HG03103 (cell line): Measurements from ENCODE around the gene BCL10.
A peak's percentile ranks its signal among the peaks of the same experiment; 100 is the strongest.

ENCODE experiments used
- ATAC-seq: cut with Tn5 transposase; IDR thresholded peaks from one replicate; pipeline ENCODE4 v1.9.1; 2021; ENCODE audit warnings: low read depth; ENCODE audit not compliant: unreplicated experiment

Gene BCL10

DNA sequence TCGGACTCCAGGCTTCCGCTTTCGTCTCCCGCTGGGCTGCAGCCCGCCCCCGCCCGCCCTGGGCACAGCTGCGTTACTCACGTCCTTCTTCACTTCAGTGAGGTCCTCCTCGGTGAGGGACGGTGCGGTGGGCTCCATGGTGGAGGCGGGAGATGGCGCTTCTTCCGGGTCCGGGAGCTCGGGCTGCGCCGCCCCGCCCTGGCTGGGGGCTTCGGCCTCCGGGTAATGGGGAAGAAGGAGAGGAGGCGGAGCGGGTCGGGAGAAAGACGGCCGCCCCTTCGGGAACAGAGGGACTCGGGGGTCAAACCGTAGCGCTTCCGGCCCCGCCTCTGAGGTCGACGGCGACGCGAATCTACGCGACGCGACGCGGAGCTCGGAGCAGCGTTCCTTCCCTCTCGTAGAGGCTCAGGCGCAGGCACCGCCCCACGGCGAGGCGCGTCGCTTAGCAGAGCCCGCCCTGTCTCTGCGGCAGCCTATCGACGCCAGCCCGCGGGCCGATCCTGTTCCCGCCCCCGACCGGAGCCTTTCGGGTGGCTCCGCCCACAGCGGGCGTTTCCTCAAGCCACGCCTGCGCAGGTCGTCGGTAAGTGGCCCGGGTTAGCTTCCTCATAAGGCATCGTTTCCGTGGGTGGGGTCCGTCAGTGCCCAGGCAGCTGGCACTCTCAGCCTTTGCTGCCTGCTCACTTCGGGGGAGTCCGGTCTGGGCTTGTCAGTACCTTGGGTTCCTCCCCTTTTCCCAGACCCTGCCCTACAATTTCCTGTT lies at the start of gene BCL10:
BCL10 (minus strand) TSS at position 418 of the 763 bp plus-strand sequence; CDS start at position 138, 280 bp downstream.
- ATAC-seq: peak; percentile 94

DNA sequence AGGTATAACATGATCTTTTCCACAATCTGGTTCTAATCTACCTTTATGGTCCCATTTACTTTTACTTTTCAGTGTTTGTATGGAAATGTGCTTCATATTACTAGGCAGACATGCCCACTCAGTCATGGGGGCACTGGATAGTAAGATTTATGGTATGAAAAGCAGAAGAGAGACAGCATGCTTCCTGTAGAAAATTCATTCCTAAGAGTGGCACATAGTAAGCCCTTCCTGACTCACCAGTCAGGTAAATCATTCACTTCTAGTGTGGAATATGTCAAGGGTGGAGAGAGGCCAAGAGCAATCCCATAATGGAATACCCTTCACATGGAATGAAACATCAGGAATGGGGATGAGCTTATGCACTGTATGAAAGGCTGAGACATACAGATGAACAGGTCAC lies 49.5 kb upstream of the BCL10 start:
- ATAC-seq: no peak

DNA sequence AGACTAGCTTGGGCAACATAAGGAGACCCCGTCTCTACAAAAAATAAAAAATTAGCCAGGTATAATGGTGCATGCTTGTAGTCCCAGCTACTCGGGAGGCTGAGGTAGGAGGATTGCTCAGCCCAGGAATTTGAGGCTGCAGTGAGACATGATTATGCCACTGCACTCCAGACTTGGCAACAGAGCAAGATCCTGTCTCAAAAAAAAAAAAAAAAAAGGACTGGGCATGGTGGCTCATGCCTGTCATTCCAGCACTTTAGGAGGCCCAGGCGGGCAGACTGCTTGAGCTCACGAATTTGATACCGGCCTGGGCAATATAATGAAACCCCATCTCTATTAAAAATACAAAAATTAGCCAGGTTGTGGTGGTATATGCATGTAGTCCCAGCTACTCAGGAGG lies 47.3 kb upstream of the BCL10 start:
- no peak for ATAC-seq

DNA sequence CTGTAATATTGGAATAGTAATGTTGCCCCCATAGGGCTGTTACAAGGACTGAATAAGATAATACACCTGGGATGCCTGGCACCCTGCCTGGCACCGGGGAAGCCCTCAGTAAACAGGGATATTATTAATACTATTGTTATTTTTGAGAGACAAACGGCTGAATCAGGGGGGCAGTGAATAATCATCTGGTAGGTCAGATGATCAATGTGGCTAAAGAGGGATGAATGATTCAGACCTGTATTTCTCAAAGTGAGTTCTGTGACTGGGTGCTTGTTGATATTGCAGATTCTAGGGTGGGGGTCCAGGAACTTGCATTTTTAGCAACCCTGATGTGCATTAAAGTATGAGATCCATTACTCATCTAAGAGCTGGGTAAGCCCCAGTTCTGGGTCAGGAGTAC lies 46.2 kb upstream of the BCL10 start:
- ATAC-seq: no peak

DNA sequence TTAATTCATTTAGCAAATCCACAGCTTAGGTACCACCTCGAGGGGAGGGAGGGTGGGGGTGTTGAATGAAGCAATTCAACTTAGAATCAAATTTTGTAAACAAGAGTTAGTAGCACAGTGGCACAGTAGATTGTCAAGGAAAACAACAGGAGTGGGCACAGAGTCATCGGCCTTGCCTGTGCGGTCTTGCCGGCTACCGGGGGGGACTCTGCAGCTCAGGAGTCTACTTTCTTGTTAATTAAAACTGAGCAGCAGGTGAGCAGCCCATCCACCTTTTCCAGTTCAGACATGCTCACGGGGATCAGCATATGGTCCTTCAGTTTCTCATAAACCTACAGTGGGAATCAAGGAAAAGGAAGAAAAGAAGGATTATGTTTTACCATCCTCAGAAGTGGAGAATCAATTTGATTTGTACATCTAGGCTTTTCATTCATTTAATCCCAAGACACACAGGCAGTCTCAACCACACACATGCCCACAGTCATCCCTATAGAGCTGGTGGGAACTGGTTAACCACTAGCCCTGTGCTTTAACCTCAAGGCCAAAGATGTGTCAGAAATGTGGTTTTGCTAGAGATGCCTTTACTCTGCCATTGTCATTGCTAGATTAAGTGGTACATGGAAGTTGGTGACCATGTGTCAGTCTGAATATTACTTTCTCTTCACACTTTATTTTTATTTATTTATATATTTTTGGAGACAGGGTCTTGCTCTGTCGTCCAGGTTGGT lies 45.0 kb upstream of the BCL10 start:
- no peak for ATAC-seq

DNA sequence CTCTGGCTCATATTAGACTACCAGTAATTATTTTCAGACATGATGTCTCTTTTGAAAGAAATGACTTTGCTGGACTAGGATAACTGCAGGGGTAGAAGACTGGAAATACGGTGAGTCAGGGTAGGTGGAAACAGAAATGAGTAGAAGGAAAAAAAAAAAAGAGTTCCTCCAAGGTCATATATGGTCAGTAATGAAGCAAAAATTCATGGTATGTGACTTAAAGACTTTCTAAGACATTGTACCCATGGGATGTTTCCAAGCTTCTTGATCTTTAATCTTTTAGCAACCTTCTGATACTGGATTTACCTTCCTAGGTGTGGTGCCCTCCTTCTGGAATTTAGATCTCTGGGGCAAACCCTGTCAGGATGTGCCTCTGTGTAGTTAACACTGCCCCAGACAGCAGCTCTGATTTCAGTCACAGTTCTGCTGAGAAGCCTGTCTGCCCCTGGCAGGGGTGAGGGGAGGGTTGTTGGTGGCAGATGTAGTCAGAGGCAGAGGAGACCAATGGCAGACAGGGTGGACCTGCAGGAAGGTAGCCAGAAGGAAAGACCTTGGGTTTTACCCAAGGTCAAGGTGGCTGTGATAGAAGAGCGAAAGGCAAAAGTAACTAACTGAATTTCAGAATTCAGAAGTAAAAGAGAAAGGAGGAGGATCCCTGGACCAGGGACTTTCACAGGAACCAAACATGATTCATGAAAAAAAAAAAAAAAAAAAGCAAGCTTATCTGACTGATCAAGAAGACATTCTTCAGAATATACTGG lies 44.1 kb upstream of the BCL10 start:
- no peak for ATAC-seq

DNA sequence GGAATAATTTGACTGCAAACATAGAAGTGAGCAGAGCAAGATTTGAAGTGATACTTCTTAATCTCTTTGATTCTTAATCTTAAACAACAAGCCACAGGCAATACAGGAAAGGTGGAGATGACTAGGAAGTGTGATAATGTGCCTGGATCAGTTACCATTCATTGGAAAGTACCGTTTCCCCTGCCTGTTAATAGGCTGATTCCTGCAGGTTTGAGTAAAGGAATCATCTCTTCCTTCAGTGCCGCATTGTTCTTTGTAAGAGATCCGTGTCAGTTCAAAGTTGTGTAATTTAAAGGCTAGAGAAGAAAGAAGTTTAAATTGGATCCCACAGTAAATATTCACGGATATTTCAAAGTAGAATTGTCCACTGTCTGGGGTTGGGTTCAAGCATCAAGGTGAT lies 43.5 kb upstream of the BCL10 start:
- ATAC-seq: no peak

DNA sequence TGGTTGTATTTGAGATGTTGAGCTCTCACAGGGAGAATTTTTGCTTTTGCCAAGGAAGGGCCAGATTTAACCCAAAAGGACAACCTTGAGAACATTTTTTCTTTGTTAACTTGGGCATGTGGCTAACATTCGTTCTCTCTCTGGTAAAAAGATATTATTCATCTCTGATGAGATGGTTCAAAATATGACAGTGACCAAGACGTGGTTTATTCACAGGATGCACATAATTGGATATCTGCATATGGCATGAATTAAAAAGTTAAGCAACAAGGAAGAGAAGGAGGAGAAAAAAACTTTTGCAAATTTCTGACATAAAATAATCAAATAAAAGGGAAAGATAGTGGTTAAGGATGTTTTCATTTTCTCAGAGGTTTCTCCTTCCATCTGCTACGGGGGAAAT lies 43.1 kb upstream of the BCL10 start:
- ATAC-seq: no peak

DNA sequence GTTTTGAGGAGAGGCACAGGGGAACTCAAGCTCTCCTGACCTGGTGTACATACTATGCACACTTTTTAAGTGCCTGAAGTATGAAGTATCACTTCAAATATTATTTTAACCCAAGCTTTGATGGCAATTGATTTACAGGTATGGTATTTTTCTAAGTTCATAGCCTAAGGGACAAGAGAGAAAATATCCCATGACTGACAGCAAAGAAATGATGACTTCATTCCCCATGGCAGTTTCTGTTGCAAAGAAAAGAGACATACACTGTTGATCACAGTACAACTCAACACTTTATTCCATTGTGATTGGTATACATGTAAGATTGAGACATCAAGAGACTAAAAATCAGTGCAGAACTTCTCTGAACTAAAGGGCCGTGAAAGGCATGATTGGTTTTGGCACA lies 41.8 kb upstream of the BCL10 start:
- no peak for ATAC-seq

DNA sequence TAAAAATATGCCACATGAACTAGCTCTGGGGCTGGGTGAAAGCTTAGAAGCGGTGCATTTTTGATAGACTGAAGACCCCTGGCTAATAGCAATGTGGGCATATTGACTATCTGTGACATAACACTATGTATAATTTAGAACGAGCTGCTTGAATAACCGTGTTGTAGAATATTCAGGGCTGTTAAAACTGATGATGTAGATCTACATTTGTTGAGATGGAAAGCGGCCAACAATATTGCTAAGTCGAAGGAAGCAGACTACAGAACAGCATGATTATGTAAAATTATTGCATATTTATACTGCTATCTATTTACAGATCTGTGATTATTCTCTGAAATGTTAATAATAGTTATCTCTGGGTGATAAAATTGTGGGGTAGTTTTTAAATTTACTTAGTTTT lies 41.1 kb upstream of the BCL10 start:
- no peak for ATAC-seq

DNA sequence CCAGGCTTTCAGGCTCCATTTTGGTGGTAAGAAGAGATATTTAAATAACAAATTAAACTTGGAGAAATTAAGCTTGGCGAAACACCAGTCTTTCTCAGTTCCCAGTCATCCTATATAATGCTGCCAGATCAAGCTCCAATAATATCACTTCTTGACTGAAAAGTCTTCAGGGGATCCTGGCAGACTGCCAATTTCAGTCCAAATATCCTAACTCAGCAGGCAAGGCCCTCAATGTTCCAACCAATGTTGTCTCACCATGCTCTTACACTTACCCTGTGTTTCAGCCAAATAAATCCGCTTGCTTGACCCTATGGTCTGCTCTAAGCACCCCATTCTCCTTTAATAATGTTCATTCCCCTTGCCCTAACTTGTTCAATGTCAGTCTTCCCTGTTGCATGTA lies 39.9 kb upstream of the BCL10 start:
- ATAC-seq: no peak

DNA sequence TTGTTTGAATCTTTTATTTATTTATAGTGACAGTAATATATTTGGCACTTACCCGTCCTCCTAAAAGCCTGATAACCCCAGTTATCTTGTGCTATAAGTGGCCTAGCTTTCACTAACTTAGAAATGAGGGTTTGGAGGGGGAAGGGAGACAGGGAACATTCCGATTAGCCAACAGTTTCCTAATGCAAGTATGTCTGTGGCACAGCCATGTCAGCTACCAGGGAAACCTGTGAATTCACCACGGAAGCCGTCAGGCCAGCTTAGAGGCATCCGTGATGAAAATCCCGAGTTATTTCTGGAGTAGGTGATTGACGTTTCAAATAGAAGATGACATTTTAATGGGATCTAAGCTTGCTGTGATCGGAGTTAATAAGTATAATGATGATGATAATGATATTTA lies 39.4 kb upstream of the BCL10 start:
- no peak for ATAC-seq

DNA sequence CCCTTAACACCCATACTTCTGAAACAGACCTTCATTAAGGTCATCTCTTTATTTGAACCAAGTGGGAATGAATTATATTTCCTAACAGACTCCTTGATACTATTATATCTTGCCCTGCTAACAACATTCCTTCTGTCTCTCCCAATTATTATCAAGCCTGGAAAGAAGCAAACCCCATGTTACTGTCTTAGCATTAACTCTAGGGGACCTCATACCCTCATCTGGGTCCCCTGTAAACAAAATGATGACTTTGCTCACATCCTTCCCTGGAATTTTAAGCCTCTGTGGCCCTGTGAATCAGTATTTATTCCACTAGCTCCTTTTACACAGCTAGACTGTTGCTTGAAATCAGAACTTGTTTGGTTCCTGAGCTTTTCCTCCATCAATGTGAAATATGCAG lies 38.3 kb upstream of the BCL10 start:
- no peak for ATAC-seq

DNA sequence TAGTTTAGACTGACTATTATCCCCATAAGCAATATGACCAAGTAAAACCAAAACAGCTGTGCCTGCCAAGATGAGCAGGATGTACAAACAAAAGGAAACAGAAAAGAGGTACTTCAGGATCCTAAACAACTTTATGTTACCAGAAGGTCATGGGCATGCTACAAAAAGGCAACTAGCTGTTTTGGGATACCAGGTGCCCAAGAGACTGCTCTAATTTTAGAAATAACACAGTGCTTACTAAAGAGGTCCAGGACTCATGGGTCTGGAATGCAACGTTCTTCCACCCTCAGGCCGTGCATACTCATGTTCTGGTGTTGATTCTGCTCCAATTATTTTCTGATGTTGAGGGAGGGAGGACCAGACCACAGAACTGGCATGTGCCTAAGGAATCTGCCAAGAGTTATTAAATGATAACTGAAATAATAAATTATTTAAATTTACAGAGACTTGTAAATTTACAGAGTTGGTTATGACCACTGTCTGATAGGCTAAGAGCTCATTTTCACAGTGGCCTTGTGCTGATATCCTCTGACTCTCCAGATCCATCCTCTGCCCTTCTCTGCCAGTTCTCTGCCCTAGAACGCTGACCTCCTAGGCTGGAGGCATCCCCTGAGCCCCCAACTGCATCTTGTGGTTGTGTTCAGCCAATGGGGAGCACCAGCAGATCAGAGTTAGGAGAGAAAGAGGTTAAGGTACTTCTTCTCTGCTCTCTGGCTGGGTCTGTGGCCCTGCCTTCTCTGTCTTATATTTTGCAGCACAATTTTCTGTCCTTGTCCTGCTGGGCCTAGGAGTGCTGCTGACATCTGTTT lies 37.7 kb upstream of the BCL10 start:
- no peak for ATAC-seq

DNA sequence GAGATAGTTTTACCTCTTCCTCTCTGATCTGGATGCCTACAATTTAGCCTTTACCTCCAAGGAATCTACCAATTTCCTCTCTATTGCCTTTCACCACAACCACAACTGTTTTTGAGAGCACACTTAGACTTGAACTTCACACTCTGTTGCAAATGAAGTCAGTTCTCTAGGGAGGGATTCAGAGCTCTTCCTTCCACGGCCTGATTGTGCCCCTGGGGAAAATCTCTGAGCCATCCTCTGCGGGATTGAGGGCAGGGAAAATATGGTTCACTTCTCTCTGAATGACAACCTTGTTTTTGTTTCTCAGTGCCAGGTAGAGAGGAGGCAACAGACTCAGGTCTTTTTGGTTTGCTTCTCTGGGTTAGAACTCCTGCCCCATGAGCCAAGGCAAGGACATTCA lies 35.4 kb upstream of the BCL10 start:
- no peak for ATAC-seq

DNA sequence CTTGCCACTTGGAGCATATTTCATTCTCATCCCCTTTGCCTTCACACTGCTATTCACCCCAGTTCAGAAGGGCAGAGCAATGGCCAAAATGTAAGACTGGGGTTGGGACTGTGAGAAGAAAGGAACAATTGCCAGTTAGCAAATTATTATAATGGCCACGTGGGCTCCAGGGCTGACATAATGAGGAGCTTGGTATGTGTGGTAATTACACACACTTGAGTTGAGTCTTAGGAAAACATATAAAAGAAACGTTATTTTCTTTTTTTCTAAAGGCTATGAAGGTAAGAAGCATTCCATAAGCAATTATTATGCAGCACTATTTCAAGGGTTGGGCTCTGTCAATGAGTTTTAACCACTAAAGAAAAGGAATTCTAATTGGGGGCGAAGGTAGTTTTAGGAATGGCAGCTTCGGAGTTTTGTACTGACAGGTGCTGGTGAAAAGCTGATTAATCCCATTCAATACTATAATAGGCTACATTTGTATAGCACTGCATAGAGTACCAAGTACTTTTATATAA lies 32.5 kb upstream of the BCL10 start:
- ATAC-seq: no peak

DNA sequence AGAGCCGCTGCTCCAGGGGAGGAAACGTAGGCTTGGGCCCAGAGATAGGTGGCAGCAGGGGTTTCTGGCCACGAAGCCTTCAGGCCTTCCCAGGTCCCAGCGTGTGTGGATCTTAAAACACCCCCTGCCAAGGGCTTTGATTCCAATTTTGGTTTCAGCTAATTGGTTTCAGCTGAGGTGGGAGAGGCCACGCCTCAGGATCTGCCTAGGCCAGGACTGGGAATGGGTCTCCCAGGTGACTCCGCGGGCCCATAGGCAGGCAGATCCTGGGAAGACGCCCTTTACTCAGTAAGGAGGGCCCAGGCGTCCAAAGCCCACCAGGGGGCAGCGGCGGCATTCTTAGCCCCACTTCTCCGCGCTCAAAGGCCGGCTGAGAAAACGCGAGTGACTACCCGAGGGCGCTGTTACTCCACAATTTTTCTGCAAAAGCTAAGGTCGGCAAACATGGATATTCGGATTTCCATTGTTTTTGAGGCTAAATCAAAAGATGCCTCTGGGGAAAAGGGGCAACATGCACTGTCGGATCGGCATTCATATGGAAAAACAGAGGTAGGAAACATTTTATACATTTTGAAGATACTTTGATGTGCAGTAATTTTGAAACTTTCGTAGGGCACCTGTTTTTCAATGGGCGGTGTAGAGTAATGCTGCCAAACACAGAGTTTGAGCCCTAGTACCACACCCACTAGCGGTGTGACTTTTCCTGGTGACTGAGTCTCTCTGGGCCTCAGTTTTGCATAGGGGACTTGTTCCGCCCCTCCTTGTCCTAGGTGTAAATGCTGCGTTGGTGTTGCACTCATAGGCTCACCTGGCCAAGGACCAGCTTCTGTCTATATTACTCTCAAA lies 31.8 kb upstream of the BCL10 start:
- peak; percentile 90 for ATAC-seq

DNA sequence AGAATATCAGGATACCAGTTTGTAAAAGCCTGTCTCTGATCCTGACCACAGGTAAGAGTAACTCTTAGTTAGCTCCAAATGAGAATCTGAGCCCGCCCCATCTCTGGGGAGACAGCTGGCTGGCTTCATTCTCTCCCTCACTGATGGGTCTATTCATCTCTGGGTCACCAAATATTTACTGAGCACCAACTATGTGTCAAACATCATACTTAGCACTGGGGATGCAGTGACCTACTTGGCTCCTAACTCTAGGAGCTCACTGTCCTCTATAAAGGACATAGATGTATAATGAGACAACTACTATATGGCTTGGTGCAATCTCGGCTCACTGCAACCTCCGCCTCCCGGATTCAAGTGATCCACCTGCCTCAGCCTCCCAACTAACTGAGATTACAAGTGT lies 29.8 kb upstream of the BCL10 start:
- no peak for ATAC-seq

DNA sequence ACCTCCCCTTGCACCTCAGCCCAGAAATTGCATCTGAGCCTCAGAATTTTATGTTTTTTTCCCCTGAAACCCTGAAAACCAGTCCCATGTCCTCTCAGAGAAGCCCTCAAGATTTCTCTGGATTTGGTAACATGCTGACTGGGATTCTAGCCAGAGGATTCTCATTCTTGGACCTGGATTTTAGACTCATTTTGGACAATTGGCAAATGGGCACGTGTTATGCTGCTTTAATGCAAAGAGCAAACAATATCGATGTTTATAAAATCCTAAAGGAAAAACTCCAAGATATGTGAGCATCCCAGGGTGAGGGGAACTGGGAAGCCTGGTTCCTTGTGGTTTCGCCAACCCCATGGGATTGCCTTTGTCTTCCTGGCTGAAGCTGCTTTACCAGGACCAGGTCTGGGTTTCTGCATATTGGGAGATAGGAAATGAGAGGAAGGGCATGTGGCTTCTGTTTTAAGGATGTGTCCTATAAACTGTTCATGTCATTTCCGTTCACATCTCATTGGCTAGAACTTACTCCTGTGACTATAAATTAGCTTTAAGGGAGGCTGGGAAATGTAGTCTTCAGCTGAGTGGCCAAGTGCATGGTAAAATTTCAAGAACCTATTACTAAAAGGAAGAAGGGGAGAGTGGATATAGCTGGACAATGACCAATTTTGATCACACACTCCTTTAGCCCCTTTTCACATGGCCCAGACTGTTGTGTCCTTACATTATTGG lies 27.2 kb upstream of the BCL10 start:
- ATAC-seq: no peak
